ENCODE data around the gene PMM1.
A peak's percentile ranks its signal among the peaks of the same experiment; 100 is the strongest.

GRCh38 chr22:41543854-41544670, 45.6 kb downstream of the PMM1 start, which contains the start of gene POLR3H:
- TF ChIP-seq, protein P1, sequence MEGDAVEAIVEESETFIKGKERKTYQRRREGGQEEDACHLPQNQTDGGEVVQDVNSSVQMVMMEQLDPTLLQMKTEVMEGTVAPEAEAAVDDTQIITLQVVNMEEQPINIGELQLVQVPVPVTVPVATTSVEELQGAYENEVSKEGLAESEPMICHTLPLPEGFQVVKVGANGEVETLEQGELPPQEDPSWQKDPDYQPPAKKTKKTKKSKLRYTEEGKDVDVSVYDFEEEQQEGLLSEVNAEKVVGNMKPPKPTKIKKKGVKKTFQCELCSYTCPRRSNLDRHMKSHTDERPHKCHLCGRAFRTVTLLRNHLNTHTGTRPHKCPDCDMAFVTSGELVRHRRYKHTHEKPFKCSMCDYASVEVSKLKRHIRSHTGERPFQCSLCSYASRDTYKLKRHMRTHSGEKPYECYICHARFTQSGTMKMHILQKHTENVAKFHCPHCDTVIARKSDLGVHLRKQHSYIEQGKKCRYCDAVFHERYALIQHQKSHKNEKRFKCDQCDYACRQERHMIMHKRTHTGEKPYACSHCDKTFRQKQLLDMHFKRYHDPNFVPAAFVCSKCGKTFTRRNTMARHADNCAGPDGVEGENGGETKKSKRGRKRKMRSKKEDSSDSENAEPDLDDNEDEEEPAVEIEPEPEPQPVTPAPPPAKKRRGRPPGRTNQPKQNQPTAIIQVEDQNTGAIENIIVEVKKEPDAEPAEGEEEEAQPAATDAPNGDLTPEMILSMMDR (IDR thresholded peaks at IDR 0.05; ENCODE audit: insufficient read depth, low read length, poor library complexity, severe bottlenecking) = peak; percentile 59
- TF ChIP-seq EZH2phosphoT487 (conservative IDR thresholded peaks at IDR 0.05; ENCODE audit: low read length) = no peak

Data from SU-DHL-6 (cell line).